ENCODE data around the gene SCD.
"Not testable (repeated sequence)": the region's sequence is repeated elsewhere in the genome, so short reads cannot be mapped to it uniquely, and the experiment has no call there.

Gene SCD

DNA sequence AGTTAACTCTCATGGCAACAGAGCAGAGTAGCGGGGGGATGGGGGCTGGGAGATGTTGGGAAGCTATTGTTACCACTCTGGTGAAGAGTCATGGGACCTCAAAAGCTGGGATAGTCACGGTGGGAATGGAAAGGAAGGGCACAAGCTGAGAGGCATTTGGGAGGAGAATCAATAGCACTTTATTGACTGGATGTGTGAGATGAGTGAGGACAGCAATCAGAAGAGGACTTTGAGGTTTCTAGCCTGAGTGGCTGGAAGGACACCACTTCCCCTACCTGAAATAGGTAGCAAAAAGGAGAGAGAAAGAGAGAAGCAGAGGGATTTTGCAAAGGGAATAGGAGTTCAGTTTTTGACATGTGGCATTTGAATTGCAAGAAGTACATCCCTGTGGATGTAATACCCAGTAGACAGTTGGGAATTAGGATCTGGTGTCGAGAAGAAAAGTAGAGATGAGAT lies 27.2 kb downstream of the SCD start:
- Histone ChIP-seq H3K27me3 (no peaks in the 10 kb centered on the region), H3K27ac (peak overlapping the region; percentile 94 to 99), H3K36me3 (no peaks in the 10 kb centered on the region), H3K4me1 (peaks cover 0 to 41% (median 35%) of the 10 kb centered on the region in 4 donors), H3K4me3 (peak overlapping the region; percentile 66), H3K9me3 (no peaks in the 10 kb centered on the region)
- no peak for DNase-seq
- intact Hi-C loops (cut with DNase I; ENCODE audit: low total_unique reads) = no loop called here
- TF ChIP-seq, protein P1, sequence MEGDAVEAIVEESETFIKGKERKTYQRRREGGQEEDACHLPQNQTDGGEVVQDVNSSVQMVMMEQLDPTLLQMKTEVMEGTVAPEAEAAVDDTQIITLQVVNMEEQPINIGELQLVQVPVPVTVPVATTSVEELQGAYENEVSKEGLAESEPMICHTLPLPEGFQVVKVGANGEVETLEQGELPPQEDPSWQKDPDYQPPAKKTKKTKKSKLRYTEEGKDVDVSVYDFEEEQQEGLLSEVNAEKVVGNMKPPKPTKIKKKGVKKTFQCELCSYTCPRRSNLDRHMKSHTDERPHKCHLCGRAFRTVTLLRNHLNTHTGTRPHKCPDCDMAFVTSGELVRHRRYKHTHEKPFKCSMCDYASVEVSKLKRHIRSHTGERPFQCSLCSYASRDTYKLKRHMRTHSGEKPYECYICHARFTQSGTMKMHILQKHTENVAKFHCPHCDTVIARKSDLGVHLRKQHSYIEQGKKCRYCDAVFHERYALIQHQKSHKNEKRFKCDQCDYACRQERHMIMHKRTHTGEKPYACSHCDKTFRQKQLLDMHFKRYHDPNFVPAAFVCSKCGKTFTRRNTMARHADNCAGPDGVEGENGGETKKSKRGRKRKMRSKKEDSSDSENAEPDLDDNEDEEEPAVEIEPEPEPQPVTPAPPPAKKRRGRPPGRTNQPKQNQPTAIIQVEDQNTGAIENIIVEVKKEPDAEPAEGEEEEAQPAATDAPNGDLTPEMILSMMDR (IDR thresholded peaks at IDR 0.05) = no peak

DNA sequence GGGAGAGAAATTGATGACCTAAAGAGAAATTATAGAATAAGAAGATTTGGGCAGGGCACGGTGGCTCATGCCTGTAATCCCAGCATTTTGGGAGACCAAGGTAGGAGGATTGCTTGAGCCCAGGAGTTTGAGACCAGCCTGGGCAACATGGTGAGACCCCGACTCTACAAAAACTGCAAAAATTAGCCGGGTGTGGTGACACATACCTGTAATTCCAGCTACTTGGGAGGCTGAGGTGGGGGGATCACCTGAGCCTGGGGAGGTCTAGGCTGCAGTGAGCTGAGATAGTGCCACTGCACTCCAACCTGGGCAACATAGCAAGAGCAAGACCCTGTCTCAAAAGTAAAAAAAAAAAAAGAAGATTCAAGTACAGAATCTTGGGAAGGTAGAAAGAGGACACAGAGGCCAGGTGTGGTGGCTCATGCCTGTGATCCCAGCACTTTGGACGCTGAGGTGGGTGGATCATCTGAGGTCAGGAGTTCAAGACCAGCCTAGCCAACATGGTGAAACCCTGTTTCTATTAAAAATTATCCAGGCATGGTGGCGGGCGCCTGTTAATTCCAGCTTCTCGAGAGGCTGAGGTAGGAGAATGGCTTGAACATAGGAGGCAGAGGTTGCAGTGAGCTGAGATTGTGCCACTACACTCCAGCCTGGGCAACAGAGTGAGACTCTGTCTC lies 27.8 kb downstream of the SCD start:
- H3K4me3 ChIP-seq = peak overlapping the region; percentile 66
- DNase-seq; H3K27me3 ChIP-seq; intact Hi-C loops (cut with DNase I; ENCODE audit: low total_unique reads); H3K9me3 ChIP-seq; H3K36me3 ChIP-seq: not testable (repeated sequence)
- peak overlapping the region; percentile 94 to 99 for H3K27ac ChIP-seq
- peaks cover 0 to 41% (median 35%) of the 10 kb centered on the region in 4 donors for H3K4me1 ChIP-seq

DNA sequence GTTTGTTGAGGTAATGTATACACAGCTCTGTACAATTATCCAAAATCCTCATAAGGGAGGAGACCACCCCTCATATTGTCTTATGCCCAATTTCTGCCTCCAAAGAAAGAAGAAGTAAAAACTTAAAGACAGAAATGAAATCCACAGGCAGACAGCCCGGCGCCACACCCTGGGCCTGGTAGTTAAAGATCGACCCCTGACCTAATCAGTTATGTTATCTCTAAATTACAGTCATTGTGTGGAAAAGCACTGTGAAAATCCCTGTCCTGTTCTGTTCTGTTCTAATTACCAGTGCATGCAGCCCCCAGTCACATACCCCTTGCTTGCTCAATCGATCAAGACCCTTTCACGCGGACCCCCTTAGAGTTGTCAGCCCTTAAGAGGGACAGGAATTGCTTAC lies 29.6 kb downstream of the SCD start:
- intact Hi-C loops (cut with DNase I; ENCODE audit: low total_unique reads); H3K27ac ChIP-seq; H3K4me3 ChIP-seq; DNase-seq; H3K9me3 ChIP-seq; H3K27me3 ChIP-seq; H3K36me3 ChIP-seq: not testable (repeated sequence)
- H3K4me1 ChIP-seq = peaks cover 0 to 24% (median 21%) of the 10 kb centered on the region in 4 donors

DNA sequence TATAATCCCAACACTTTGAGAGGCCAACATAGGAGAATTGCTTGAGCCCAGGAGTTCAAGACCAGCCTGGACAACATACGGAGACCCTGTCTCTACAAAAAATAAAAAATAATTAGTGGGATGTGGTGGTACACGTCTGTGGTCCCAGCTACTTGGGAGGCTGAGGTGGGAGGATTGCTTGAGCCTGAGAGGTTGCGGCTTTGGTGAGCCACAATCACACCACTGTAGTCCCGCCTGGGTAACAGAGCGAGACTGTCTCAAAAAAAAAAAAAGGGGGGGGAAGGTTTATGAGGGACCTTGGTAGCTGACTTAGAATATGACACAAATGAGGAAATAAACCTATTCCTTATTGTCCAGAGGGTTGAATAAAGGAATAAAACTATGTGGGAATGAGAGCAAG lies 30.8 kb downstream of the SCD start:
- Histone ChIP-seq H3K27me3 (no peaks in the 10 kb centered on the region), H3K4me1 (peaks cover 0 to 13% (median 10%) of the 10 kb centered on the region in 4 donors), H3K9me3 (no peaks in the 10 kb centered on the region), H3K4me3 (no peak overlapping the region), H3K36me3 (peaks cover 6 to 20% (median 10%) of the 10 kb centered on the region in 3 donors), H3K27ac (no peak overlapping the region)
- TF ChIP-seq, protein P1 (IDR thresholded peaks at IDR 0.05) = no peak
- DNase-seq = no peak
- intact Hi-C loops (cut with DNase I; ENCODE audit: low total_unique reads) = no loop called here

- intact Hi-C loops (cut with DNase I; ENCODE audit: low total_unique reads) = no loop called here
- H3K27me3 ChIP-seq = no peaks in the 10 kb centered on the region
- H3K9me3 ChIP-seq = no peaks in the 10 kb centered on the region
- no peak for DNase-seq
- TF ChIP-seq, protein P1 (IDR thresholded peaks at IDR 0.05) = no peak
- H3K36me3 ChIP-seq = peaks cover 8 to 43% (median 12%) of the 10 kb centered on the region in 3 donors
- H3K4me1 ChIP-seq = no peaks in the 10 kb centered on the region
- H3K27ac ChIP-seq = no peak overlapping the region
- no peak overlapping the region for H3K4me3 ChIP-seq
These were observed 33.4 kb downstream of the SCD start for GRCh38 chr10:100380400-100380799.

GRCh38 chr10:100382553-100382952 lies 35.5 kb downstream of the SCD start:
- TF ChIP-seq, protein P1 (IDR thresholded peaks at IDR 0.05) = no peak
- no peak for DNase-seq
- Histone ChIP-seq H3K4me3 (no peak overlapping the region), H3K36me3 (peaks cover 8 to 62% (median 15%) of the 10 kb centered on the region in 3 donors), H3K27me3 (no peaks in the 10 kb centered on the region), H3K4me1 (no peaks in the 10 kb centered on the region), H3K27ac (no peak overlapping the region), H3K9me3 (no peaks in the 10 kb centered on the region)
- intact Hi-C loops (cut with DNase I; ENCODE audit: low total_unique reads) = no loop called here

All from tibial artery (tissue), 4 donors.